ENCODE results near the gene BICD1. TPM values are rescaled to one million over a fixed set of nuclear protein-coding genes. Genes with fewer than 3 reads are reported as not detected.

BICD1 gene
- total RNA-seq, 1 donor from 2014 or later = 6.1 TPM

DNA sequence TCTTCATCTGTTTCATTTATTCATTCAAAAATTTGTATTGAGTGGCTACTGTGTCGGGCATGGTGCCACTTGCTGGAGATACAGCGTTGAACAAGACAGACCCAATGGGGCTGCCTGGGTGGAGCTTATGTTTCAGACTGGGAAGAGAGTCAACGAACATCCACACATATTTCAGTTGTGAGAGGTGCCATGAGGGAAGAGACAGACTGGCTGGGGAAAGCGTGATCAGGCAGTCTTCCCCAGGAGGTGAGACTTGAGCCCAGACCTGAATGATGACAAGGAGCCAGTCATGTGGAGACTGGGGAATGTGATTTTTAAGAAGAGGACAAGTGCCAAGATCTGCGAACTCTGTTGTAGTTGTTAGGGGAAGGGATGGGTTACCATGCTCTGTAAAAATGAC, 12.2 kb downstream of the BICD1 start:
- TF ChIP-seq, protein P1, sequence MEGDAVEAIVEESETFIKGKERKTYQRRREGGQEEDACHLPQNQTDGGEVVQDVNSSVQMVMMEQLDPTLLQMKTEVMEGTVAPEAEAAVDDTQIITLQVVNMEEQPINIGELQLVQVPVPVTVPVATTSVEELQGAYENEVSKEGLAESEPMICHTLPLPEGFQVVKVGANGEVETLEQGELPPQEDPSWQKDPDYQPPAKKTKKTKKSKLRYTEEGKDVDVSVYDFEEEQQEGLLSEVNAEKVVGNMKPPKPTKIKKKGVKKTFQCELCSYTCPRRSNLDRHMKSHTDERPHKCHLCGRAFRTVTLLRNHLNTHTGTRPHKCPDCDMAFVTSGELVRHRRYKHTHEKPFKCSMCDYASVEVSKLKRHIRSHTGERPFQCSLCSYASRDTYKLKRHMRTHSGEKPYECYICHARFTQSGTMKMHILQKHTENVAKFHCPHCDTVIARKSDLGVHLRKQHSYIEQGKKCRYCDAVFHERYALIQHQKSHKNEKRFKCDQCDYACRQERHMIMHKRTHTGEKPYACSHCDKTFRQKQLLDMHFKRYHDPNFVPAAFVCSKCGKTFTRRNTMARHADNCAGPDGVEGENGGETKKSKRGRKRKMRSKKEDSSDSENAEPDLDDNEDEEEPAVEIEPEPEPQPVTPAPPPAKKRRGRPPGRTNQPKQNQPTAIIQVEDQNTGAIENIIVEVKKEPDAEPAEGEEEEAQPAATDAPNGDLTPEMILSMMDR (IDR thresholded peaks at IDR 0.05; ENCODE audit: insufficient read depth, low read length, severe bottlenecking) = no peak
- Histone ChIP-seq H3K27me3 (ENCODE audit: control insufficient read depth, insufficient read depth, low read length) (no peaks in the 10 kb centered on the region), H3K4me3 (ENCODE audit: low read depth, low read length) (no peak overlapping the region), H3K36me3 (ENCODE audit: control insufficient read depth, insufficient read depth, low read length) (no peaks in the 10 kb centered on the region)
- no peak for DNase-seq (ENCODE audit: low read depth)
- no peak for FAIRE-seq

- Histone ChIP-seq H3K4me3 (ENCODE audit: low read depth, low read length) (no peak overlapping the region), H3K27me3 (ENCODE audit: control insufficient read depth, insufficient read depth, low read length) (no peaks in the 10 kb centered on the region), H3K36me3 (ENCODE audit: control insufficient read depth, insufficient read depth, low read length) (no peaks in the 10 kb centered on the region)
- no peak for DNase-seq (ENCODE audit: low read depth)
- FAIRE-seq = no peak
- TF ChIP-seq, protein P1 (IDR thresholded peaks at IDR 0.05; ENCODE audit: insufficient read depth, low read length, severe bottlenecking) = no peak
These were observed 13.8 kb downstream of the BICD1 start for GRCh38 chr12:32120419-32120818.

DNA sequence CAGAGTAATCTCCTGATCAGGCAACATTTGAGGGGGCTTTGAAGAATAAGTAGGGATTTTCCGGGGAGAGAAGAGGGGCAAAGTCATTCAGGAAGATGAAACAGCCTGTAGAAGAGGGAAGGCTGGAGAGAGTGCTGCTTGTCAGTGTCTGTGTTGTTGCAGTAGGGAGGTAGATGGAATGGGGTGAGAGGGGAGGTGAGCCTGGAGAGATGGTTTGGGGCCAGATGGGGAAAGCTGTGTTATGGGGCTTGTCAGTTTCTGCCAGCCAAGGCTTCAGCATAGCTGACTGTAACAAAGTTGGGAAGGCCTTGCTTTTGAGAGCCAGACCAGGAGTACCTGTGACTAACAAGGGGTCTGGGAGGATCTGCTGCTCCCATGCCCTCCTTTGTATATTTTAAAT, 18.0 kb downstream of the BICD1 start:
- Histone ChIP-seq H3K4me3 (ENCODE audit: low read depth, low read length) (no peak overlapping the region), H3K36me3 (ENCODE audit: control insufficient read depth, insufficient read depth, low read length) (no peaks in the 10 kb centered on the region), H3K27me3 (ENCODE audit: control insufficient read depth, insufficient read depth, low read length) (no peaks in the 10 kb centered on the region)
- TF ChIP-seq, protein P1 (IDR thresholded peaks at IDR 0.05; ENCODE audit: insufficient read depth, low read length, severe bottlenecking) = no peak
- FAIRE-seq = no peak
- DNase-seq (ENCODE audit: low read depth) = no peak

- no peaks in the 10 kb centered on the region for H3K36me3 ChIP-seq (ENCODE audit: control insufficient read depth, insufficient read depth, low read length)
- DNase-seq (ENCODE audit: low read depth) (peak; percentile 52), FAIRE-seq (no peak)
- H3K27me3 ChIP-seq (ENCODE audit: control insufficient read depth, insufficient read depth, low read length) = no peaks in the 10 kb centered on the region
- TF ChIP-seq, protein P1 (IDR thresholded peaks at IDR 0.05; ENCODE audit: insufficient read depth, low read length, severe bottlenecking) = no peak
- no peak overlapping the region for H3K4me3 ChIP-seq (ENCODE audit: low read depth, low read length)
These were observed 18.9 kb downstream of the BICD1 start for GRCh38 chr12:32125455-32126084.

DNA sequence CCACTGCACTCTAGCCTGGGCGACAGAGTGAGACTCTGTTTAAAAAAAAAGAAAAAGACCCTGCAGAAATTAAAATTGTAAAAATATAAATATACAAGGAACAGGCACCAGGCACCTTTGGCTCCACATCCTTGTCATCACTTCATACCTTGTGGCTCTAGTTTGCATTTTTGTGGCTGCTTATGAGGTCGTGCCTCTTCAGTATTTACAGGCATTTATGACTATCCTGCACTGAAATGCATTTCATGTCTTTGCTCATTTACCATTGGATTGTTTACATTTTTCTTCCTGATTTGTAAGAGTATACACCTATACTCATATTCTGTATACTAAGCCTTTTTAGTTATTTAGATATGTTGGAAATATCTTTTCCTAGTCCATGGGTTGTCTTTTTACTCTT, 20.1 kb downstream of the BICD1 start:
- no peak for FAIRE-seq
- Histone ChIP-seq H3K36me3 (ENCODE audit: control insufficient read depth, insufficient read depth, low read length) (no peaks in the 10 kb centered on the region), H3K4me3 (ENCODE audit: low read depth, low read length) (no peak overlapping the region), H3K27me3 (ENCODE audit: control insufficient read depth, insufficient read depth, low read length) (no peaks in the 10 kb centered on the region)
- DNase-seq (ENCODE audit: low read depth) = peak; percentile 72
- TF ChIP-seq, protein P1 (IDR thresholded peaks at IDR 0.05; ENCODE audit: insufficient read depth, low read length, severe bottlenecking) = no peak

GRCh38 chr12:32131666-32132065, 25.0 kb downstream of the BICD1 start:
- no peak for FAIRE-seq
- Histone ChIP-seq H3K4me3 (ENCODE audit: low read depth, low read length) (no peak overlapping the region), H3K27me3 (ENCODE audit: control insufficient read depth, insufficient read depth, low read length) (no peaks in the 10 kb centered on the region), H3K36me3 (ENCODE audit: control insufficient read depth, insufficient read depth, low read length) (no peaks in the 10 kb centered on the region)
- no peak for DNase-seq (ENCODE audit: low read depth)
- TF ChIP-seq, protein P1 (IDR thresholded peaks at IDR 0.05; ENCODE audit: insufficient read depth, low read length, severe bottlenecking) = no peak
